Cardiac muscle cell (in vitro differentiated cells and primary cell): ENCODE measurements around the gene PDE8A. TPM values are rescaled to one million over a fixed set of nuclear protein-coding genes. Genes with fewer than 3 reads are reported as not detected.
"Not testable (repeated sequence)": the region's sequence is repeated elsewhere in the genome, so short reads cannot be mapped to it uniquely, and the experiment has no call there.

Experiments
- DNase-seq, 2 donors: peaks; one replicate each; pipeline versions ENCODE4 v3.0.0 to v3.0.0-alpha.2; 2010 to 2017; ENCODE audit warnings: low read depth in 1 of 2, low spot score in 1 of 2
- H3K27ac ChIP-seq: fragments of 200-600 bp; sonication (generic); 2 replicates; pipeline ENCODE4 v1.5.1; 2016
- H3K27me3 ChIP-seq: fragments of 200-600 bp; sonication (generic); 2 replicates; pipeline ENCODE4 v1.6.0; 2016; ENCODE audit warnings: control low read depth
- H3K36me3 ChIP-seq: fragments of 200-600 bp; sonication (generic); 2 replicates; pipeline ENCODE4 v1.5.1; 2016; ENCODE audit warnings: control low read depth
- H3K4me1 ChIP-seq: fragments of 200-600 bp; sonication (generic); 2 replicates; pipeline ENCODE4 v1.8.1; 2017; ENCODE audit warnings: low read depth, mild to moderate bottlenecking, mixed run types
- H3K4me3 ChIP-seq: fragments of 200-600 bp; sonication (generic); 2 replicates; pipeline ENCODE4 v1.5.1; 2016; ENCODE audit warnings: mild to moderate bottlenecking
- H3K9me3 ChIP-seq: fragments of 200-600 bp; sonication (generic); 2 replicates; pipeline ENCODE4 v1.5.1; 2017; ENCODE audit warnings: low read depth, mild to moderate bottlenecking, control low read depth
- polyA plus RNA-seq: library from polyadenylated mRNA; unstranded; fragments of >200 nt; fragmentation: Nextera tagmentation; extraction: Ambion mirVana; gene quantifications from 2 replicates; pipeline ENCODE4 v1.2.1, GENCODE V29; 2016
- total RNA-seq: library from RNA; depleted of rRNA; stranded (reverse); fragments of >200 nt; gene quantifications from 2 replicates; pipeline ENCODE4 v1.2.3, GENCODE V29; 2016
- TF ChIP-seq, protein P1 (sequence below): IDR thresholded peaks from 2 replicates; pipeline ENCODE4 v1.5.1; 2012; ENCODE audit warnings: low read depth, mild to moderate bottlenecking, low read length

The PDE8A gene
- total and polyA plus RNA-seq, 2 experiments from 2014 or later, result 10.2 to 26.8 TPM

- no peaks in the 10 kb centered on the region for H3K4me1 ChIP-seq
- TF ChIP-seq, protein P1, sequence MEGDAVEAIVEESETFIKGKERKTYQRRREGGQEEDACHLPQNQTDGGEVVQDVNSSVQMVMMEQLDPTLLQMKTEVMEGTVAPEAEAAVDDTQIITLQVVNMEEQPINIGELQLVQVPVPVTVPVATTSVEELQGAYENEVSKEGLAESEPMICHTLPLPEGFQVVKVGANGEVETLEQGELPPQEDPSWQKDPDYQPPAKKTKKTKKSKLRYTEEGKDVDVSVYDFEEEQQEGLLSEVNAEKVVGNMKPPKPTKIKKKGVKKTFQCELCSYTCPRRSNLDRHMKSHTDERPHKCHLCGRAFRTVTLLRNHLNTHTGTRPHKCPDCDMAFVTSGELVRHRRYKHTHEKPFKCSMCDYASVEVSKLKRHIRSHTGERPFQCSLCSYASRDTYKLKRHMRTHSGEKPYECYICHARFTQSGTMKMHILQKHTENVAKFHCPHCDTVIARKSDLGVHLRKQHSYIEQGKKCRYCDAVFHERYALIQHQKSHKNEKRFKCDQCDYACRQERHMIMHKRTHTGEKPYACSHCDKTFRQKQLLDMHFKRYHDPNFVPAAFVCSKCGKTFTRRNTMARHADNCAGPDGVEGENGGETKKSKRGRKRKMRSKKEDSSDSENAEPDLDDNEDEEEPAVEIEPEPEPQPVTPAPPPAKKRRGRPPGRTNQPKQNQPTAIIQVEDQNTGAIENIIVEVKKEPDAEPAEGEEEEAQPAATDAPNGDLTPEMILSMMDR, result no peak
- H3K36me3 ChIP-seq, result no peaks in the 10 kb centered on the region
- H3K27me3 ChIP-seq, result no peaks in the 10 kb centered on the region
- H3K27ac ChIP-seq, result no peak overlapping the region
- H3K4me3 ChIP-seq, result no peak overlapping the region
- no peaks in the 10 kb centered on the region for H3K9me3 ChIP-seq
- DNase-seq, result no peak
These were observed 183.3 kb downstream of the PDE8A start for GRCh38 chr15:85164841-85165466.

DNA sequence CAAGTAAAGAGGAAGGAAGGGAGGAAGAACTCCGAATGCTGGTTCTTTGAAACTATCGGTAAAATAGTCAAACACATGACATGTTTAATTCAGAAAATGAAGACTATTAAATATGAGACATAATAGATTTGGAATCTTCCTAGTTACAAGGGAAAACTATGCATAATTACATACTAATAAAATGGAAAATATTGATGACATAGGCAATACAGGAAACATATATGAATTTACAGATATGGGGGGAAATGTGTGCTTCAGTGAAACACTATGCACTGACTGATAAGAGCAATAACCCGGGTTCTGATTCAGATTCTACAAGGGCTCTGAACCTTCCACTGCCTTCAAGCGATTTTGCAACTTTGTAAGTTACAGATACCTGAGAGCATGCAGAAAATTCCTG lies 185.9 kb downstream of the PDE8A start:
- no peaks in the 10 kb centered on the region for H3K4me1 ChIP-seq

GRCh38 chr15:85168642-85169173 lies 187.1 kb downstream of the PDE8A start:
- Histone ChIP-seq H3K27me3 (no peaks in the 10 kb centered on the region), H3K36me3 (no peaks in the 10 kb centered on the region), H3K4me1 (no peaks in the 10 kb centered on the region), H3K4me3 (peak overlapping the region; percentile 13), H3K27ac (no peak overlapping the region), H3K9me3 (no peaks in the 10 kb centered on the region)
- peak; percentile 21 to 37 for DNase-seq
- TF ChIP-seq, protein P1, result peak; percentile 57

More for the DNA sequence above, 185.9 kb downstream of the PDE8A start:
- Histone ChIP-seq H3K27ac (no peak overlapping the region), H3K9me3 (no peaks in the 10 kb centered on the region), H3K27me3 (no peaks in the 10 kb centered on the region), H3K36me3 (no peaks in the 10 kb centered on the region), H3K4me3 (no peak overlapping the region)
- no peak for DNase-seq
- TF ChIP-seq, protein P1, result no peak

GRCh38 chr15:85171736-85172135 lies 190.1 kb downstream of the PDE8A start:
- H3K9me3 ChIP-seq, result no peaks in the 10 kb centered on the region
- TF ChIP-seq, protein P1, result no peak
- H3K4me1 ChIP-seq, result no peaks in the 10 kb centered on the region
- no peak overlapping the region for H3K4me3 ChIP-seq
- H3K27me3 ChIP-seq, result no peaks in the 10 kb centered on the region
- H3K27ac ChIP-seq, result no peak overlapping the region
- DNase-seq, result no peak
- H3K36me3 ChIP-seq, result no peaks in the 10 kb centered on the region

- no peaks in the 10 kb centered on the region for H3K36me3 ChIP-seq
- H3K4me1 ChIP-seq, result no peaks in the 10 kb centered on the region
- no peaks in the 10 kb centered on the region for H3K9me3 ChIP-seq
- DNase-seq, result no peak
- H3K4me3 ChIP-seq, result no peak overlapping the region
- TF ChIP-seq, protein P1, result no peak
- H3K27ac ChIP-seq, result no peak overlapping the region
- H3K27me3 ChIP-seq, result no peaks in the 10 kb centered on the region
These were observed 191.3 kb downstream of the PDE8A start for GRCh38 chr15:85172846-85173490.

GRCh38 chr15:85173630-85174029 lies 192.0 kb downstream of the PDE8A start:
- not testable (repeated sequence) for H3K27ac ChIP-seq, H3K9me3 ChIP-seq, H3K36me3 ChIP-seq, DNase-seq, H3K27me3 ChIP-seq, H3K4me1 ChIP-seq, H3K4me3 ChIP-seq
